Measurements from ENCODE around the gene ZCCHC14. TPM values are rescaled to one million over a fixed set of nuclear protein-coding genes. Genes with fewer than 3 reads are reported as not detected.
"Not testable (repeated sequence)": the region's sequence is repeated elsewhere in the genome, so short reads cannot be mapped to it uniquely, and the experiment has no call there.

ZCCHC14 gene
- total and polyA plus RNA-seq, 5 experiments from 2014 or later, result 0.37 to 33.8 (median 0.85) TPM

DNA sequence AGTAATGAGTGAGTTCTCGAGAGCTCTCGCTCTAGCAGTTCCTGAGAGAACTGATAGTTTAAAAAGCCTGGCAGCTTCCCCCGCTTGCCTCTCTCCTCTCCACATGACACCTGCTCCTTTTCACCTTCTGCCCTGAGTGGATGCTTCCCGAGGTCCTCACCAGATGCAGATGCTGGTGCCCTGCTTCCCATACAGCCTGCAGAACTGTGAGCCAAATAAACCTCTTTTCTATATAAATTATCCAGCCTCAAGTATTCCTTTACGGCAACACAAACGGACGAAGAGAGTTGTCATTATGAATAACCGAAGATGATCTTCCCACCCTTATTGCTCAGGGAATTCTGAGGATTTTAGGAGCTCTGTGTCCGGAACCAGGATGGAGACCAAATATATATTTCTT, 41.9 kb upstream of the ZCCHC14 start:
- Mint-ChIP-seq H3K27me3 (peaks cover 4 to 42% (median 20%) of the 10 kb centered on the region in 5 donors), H3K4me1 (no peaks in the 10 kb centered on the region), H3K27ac (peak overlapping the region in 1 of 10 donors; percentile 61), H3K36me3 (peaks cover 0 to 16% (median 14%) of the 10 kb centered on the region in 3 donors), H3K9me3 (peaks cover 0 to 45% (median 20%) of the 10 kb centered on the region in 9 donors), H3K4me3 (no peak overlapping the region)
- ATAC-seq (no peak), DNase-seq (no peak)
- POLR2A ChIA-PET, result no interaction called here

DNA sequence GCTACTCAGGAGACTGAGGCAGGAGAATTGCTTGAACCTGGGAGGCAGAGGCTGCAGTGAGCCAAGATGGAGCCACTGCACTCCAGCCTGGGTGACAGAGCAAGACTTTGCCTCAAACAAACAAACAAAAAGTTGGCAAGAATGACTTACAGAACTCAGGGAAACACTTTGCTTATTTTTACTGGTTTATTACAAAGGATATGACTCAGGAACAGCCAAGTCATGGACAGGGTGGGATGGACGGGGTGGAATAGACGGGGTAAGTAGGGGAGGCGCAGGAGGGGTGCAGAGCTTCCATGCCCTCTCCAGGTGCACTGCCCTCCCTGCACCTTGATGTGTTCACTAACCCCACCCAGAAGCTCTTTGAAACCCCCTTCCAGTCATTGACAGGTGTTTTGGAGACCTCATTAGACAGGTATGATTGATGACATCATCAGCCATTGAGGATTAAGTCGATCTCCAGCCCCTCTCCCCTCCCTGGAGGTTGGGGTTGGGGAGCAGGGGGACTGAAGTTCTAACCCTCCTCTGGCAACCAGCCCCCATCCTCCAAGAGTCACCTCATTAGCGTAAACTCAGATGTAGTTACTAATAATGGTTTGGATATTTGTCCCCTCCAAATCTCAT, 41.3 kb upstream of the ZCCHC14 start:
- Mint-ChIP-seq H3K9me3 (peaks cover 0 to 51% (median 25%) of the 10 kb centered on the region in 9 donors), H3K27me3 (peaks cover 5 to 43% (median 14%) of the 10 kb centered on the region in 5 donors), H3K4me1 (no peaks in the 10 kb centered on the region), H3K36me3 (peaks cover 0 to 22% (median 20%) of the 10 kb centered on the region in 3 donors), H3K4me3 (no peak overlapping the region), H3K27ac (no peak overlapping the region)
- no peak for ATAC-seq
- POLR2A ChIA-PET, result no interaction called here
- no peak for DNase-seq

DNA sequence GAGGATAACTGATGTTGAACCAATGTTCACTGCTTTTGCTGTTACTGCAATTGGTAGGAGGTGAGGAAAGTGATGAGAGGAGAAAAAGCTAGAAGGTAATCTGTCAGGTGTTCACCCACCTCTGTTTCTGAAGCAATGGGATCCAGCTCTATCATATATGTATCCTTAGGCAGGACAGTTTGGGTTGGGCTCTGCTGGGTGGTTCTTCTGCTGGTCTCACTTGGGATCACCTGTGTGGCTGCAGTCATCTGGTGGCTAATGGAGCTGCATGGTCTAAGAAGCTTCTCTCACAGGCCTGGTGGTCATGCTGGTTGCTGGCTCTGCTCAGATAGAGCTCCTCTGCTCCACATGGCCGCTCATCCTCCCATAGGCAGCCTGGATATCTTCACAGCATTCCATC, 40.2 kb upstream of the ZCCHC14 start:
- ATAC-seq (no peak), DNase-seq (no peak)
- H3K4me3 Mint-ChIP-seq, result no peak overlapping the region
- no peak overlapping the region for H3K27ac Mint-ChIP-seq
- POLR2A ChIA-PET, result no interaction called here
- H3K27me3 Mint-ChIP-seq, result peaks cover 3 to 39% (median 7%) of the 10 kb centered on the region in 5 donors
- H3K4me1 Mint-ChIP-seq, result no peaks in the 10 kb centered on the region
- H3K9me3 Mint-ChIP-seq, result peaks cover 0 to 55% (median 26%) of the 10 kb centered on the region in 9 donors
- peaks cover 0 to 24% (median 21%) of the 10 kb centered on the region in 3 donors for H3K36me3 Mint-ChIP-seq

DNA sequence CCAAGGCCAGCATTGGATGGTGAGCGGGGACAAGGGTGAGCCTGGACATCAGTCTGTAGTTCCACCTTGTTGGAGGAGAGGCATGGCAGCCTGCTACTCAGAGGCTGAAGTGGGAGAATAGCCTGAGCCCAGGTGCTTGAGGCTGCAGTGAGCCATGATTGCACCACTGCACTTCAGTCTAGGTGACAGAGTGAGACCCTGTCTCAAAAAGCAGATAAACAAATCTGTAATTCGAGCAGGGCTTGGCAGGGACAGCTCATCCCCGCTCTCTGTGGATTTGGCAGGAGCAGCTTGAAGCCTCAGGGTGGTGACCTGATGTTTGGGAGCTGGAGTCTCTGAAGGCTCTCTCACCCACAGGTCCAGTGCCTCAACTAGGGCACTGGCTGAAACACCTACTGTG, 38.6 kb upstream of the ZCCHC14 start:
- ATAC-seq (no peak), DNase-seq (no peak)
- H3K27ac Mint-ChIP-seq, result peak overlapping the region in 1 of 10 donors; percentile 14
- H3K4me3 Mint-ChIP-seq, result no peak overlapping the region
- H3K36me3 Mint-ChIP-seq, result peaks cover 0 to 24% (median 21%) of the 10 kb centered on the region in 3 donors
- H3K27me3 Mint-ChIP-seq, result peaks cover 0 to 37% (median 6%) of the 10 kb centered on the region in 5 donors
- peaks cover 0 to 55% (median 26%) of the 10 kb centered on the region in 9 donors for H3K9me3 Mint-ChIP-seq
- POLR2A ChIA-PET, result interaction anchor here (0.5 kb wide), 1 partner anchor 21 kb away, joined by 4 read pairs; no protein-coding TSS in a partner anchor
- H3K4me1 Mint-ChIP-seq, result no peaks in the 10 kb centered on the region

DNA sequence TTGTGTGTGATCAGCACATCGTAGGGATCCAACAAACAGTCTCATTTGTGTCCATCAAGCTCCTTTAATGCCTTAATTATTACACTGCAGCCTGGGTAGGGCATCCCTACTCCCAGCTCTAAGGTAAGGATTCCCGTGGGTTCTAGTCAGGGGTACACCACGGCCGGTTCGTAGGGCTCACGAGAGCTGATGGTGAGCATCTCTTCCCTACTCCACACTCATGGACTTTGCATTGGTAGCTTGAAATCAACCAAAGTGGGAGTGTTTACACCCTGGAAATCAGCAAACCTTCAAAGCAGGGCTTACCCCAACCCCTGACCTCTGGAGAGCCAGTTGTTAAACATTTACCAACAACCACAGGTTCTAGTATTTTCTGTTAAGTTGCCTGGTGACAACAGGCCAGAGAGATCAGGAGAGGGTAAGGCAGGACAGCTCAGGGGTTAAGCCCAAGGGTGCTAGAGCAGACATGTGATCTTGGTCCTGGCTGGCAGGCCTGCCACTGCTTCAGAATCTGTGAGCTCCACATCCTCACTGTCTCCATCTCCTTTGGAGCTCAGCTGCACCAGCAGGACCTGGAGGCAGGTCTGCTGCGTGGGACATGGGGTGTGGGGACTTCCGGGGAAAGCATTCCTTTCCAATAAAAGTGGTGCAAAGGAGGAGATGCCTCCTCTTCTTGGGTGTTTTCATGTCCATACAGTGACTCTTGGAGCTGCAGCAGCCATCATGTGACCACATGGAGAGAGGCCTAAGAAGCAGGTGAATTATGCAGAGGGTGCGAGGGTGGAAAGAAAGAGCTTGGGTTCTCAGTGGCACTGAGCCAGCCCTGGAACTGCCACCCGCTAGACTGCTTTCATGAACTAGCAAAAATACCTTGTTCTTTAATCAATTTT, 36.1 kb upstream of the ZCCHC14 start:
- DNase-seq (no peak), ATAC-seq (no peak)
- Mint-ChIP-seq H3K27me3 (peaks cover 0 to 38% (median 7%) of the 10 kb centered on the region in 5 donors), H3K4me3 (no peak overlapping the region), H3K36me3 (peaks cover 0 to 24% (median 21%) of the 10 kb centered on the region in 3 donors), H3K9me3 (peaks cover 0 to 47% (median 26%) of the 10 kb centered on the region in 9 donors), H3K4me1 (no peaks in the 10 kb centered on the region), H3K27ac (no peak overlapping the region)
- POLR2A ChIA-PET, result no interaction called here

DNA sequence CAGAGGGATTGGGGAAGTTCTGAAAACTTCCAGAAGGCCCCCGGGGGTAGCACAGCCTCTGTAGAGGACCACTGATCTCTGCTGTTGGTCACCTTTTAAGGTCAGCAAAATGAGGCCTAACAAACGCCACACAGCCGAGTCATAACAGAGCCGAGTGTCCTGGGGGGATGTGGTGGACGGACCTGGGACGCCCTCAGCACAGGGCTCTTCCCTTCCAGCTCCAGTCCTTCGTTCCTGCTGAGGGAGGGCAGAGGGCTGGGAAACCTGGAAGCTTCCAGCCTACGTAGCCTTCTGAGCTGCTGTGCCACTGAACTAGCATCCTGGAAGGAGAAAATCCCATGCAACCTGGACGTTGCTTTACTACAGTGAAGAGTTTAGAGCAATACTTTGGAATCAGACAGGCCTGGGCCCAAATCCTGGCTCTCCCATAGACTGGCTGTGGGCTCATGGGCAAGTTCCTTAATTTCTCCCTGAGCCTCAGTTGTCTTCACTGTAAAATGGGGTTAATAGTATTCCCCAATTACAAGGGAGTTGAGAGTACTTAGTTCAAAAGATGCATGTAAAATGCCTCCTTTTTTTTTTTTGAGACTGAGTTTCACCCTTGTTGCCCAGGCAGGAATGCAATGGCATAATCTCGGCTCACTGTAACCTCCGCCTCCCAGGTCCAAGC, 34.4 kb upstream of the ZCCHC14 start:
- Mint-ChIP-seq H3K27me3 (peaks cover 0 to 27% (median 7%) of the 10 kb centered on the region in 5 donors), H3K4me1 (no peaks in the 10 kb centered on the region), H3K27ac (no peak overlapping the region), H3K36me3 (peaks cover 0 to 15% (median 13%) of the 10 kb centered on the region in 3 donors), H3K9me3 (peaks cover 0 to 33% (median 15%) of the 10 kb centered on the region in 9 donors), H3K4me3 (no peak overlapping the region)
- POLR2A ChIA-PET, result no interaction called here
- no peak for DNase-seq
- ATAC-seq, result no peak

DNA sequence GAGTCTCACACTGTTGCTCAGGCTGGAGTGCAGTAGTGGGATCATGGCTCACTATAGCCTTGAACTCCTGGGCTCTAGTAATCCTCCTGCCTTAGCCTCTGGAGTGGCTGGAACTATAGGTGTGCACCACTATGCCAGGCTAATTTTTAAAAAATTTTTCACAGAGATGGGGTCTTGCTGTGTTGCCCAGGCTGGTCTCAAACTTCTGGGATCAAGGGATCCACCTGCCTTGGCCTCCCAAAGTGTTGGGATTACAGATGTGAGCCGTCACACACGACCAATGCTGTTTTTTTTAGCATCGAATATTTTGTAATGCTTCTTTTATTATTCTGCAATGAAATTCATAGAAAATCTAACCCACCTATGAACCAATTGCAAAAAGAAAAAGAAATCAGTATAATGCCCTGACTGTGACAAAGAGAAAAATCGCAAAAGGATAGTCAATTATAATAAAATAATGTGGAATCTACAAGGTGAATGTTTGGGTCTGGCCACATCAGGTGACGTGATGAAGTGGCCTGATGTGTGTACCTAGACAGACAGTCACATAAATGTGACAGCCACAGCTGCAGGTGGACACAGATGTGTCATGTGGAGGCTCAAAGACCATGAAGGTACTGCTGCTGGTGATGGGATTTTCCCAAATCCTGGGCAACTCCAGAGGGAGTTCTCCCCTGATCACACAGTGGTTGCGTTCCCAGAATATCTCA, 33.6 kb upstream of the ZCCHC14 start:
- Mint-ChIP-seq H3K27ac (no peak overlapping the region), H3K9me3 (peaks cover 0 to 32% (median 15%) of the 10 kb centered on the region in 9 donors), H3K36me3 (peaks cover 0 to 15% (median 13%) of the 10 kb centered on the region in 3 donors), H3K27me3 (peaks cover 0 to 27% (median 7%) of the 10 kb centered on the region in 5 donors), H3K4me1 (no peaks in the 10 kb centered on the region), H3K4me3 (no peak overlapping the region)
- ATAC-seq, result no peak
- POLR2A ChIA-PET, result no interaction called here
- no peak for DNase-seq

DNA sequence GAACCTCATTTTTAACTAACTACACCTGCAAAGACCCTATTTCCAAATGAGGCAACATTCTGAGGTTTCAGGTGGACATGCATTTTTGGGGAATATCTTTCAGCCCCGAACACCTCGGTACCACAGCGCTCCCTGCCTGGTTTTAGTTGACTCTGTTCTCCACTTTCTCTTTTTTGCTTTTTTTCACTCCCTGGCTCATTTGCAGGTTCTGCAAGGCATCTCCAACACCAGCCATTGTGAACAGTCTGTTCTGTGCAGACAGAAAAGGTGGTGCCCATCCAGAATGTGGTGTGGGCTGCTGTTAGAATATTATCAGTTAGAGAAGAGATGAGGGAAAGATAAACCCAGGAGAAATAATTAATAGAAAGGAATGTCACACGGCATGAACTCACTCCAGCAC, 32.5 kb upstream of the ZCCHC14 start:
- H3K4me1 Mint-ChIP-seq, result no peaks in the 10 kb centered on the region
- no peak overlapping the region for H3K4me3 Mint-ChIP-seq
- no peak overlapping the region for H3K27ac Mint-ChIP-seq
- DNase-seq (no peak), ATAC-seq (no peak)
- peaks cover 0 to 9% (median 8%) of the 10 kb centered on the region in 3 donors for H3K36me3 Mint-ChIP-seq
- H3K9me3 Mint-ChIP-seq, result peaks cover 0 to 22% (median 10%) of the 10 kb centered on the region in 9 donors
- POLR2A ChIA-PET, result no interaction called here
- H3K27me3 Mint-ChIP-seq, result peaks cover 0 to 26% (median 7%) of the 10 kb centered on the region in 5 donors

DNA sequence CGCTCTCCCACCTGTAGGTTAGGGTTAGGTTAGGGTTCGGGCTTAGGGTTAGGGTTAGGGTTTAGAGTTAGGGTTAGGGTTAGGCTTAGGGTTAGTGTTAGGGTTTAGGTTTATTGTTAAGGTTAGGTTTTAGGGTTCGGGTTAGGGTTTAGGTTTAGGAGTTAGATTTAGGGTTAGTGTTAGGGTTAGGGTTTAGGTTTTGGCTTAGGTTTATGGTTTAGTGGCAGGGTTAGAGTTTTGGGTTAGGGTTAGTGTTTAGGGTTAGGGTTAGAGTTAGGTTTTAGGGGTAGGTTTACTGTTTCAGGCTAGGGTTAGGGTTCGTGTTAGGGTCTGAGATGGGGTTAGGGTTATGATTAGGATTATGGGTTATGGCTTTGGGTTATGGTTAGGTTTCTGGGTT, 31.6 kb upstream of the ZCCHC14 start:
- POLR2A ChIA-PET, result no interaction called here
- no peak overlapping the region for H3K27ac Mint-ChIP-seq
- no peak overlapping the region for H3K4me3 Mint-ChIP-seq
- no peak for DNase-seq
- no peaks in the 10 kb centered on the region for H3K4me1 Mint-ChIP-seq
- peaks cover 0 to 23% (median 7%) of the 10 kb centered on the region in 5 donors for H3K27me3 Mint-ChIP-seq
- ATAC-seq, result no peak
- H3K36me3 Mint-ChIP-seq, result peaks cover 0 to 6% (median 5%) of the 10 kb centered on the region in 3 donors
- peaks cover 0 to 13% (median 3%) of the 10 kb centered on the region in 9 donors for H3K9me3 Mint-ChIP-seq

DNA sequence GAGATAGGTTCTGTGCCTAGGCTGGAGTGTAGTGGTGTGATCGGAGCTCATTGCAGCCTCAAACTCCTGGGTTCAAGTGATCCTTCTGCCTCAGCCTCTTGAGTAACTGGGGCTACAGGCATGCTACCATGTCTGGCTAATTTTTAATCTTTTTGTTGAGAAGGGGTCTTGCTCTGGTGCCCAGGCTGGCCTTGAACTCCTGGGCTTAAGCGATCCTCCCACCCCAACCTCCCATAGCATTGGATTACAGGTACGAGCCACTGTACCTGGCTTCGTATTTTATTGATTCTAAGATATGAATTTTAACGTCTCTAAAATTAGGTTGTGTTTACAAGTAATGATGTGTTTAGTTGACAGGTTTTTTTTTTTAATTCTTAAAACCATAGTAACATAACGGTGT, 30.8 kb upstream of the ZCCHC14 start:
- not testable (repeated sequence) for ATAC-seq

DNA sequence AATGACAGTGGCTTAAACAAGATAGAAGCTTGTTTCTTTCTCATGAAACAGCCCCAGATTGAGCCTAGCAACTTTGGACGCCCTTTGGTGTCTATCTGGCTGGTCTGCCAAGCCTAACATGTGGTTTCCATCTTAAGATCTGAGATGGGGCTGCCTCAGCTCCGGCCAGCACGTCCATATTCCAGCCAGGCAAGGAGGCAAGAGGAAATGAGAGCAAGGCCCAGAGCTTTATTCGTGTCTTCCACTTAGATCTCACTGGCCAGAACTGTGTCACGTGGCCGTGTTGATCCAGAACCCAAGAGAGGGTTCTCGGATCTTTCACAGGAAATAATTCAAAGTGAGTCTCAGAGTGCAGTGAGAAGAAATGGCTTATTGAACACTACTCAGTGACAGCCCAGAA, 28.9 kb upstream of the ZCCHC14 start:
- ATAC-seq, H3K27ac Mint-ChIP-seq, H3K36me3 Mint-ChIP-seq, POLR2A ChIA-PET, H3K9me3 Mint-ChIP-seq, H3K4me3 Mint-ChIP-seq, DNase-seq, H3K4me1 Mint-ChIP-seq: not testable (repeated sequence)
- peaks cover 0 to 18% (median 10%) of the 10 kb centered on the region in 5 donors for H3K27me3 Mint-ChIP-seq

More for the DNA sequence above, 30.8 kb upstream of the ZCCHC14 start:
- H3K27ac Mint-ChIP-seq, POLR2A ChIA-PET, H3K36me3 Mint-ChIP-seq, DNase-seq, H3K4me1 Mint-ChIP-seq, H3K4me3 Mint-ChIP-seq, H3K9me3 Mint-ChIP-seq: not testable (repeated sequence)
- H3K27me3 Mint-ChIP-seq, result peaks cover 0 to 25% (median 10%) of the 10 kb centered on the region in 5 donors

DNA sequence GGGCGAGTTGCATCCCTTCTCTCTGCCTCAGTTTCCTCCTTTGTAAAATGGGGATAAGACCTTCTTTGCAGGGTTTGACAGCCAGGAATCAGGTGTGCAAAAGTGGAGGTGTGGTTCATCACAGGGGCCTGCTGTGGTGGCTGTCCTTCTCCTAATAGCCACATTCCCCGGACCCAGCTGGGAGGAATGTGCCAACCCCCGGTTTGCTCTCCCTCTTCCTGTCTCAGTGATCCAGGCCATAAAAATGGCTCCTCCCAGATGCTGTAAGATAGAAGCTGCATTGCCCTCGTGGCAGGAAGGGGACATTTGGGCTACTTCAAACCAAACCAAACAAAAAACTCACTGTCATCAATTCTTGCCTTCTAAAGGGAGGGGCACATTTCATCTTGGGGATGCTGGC, 26.3 kb upstream of the ZCCHC14 start:
- H3K9me3 Mint-ChIP-seq, DNase-seq, POLR2A ChIA-PET, H3K36me3 Mint-ChIP-seq, H3K4me3 Mint-ChIP-seq, H3K4me1 Mint-ChIP-seq, ATAC-seq: not testable (repeated sequence)
- peaks cover 0 to 16% (median 4%) of the 10 kb centered on the region in 5 donors for H3K27me3 Mint-ChIP-seq
- H3K27ac Mint-ChIP-seq, result peak overlapping the region in 1 of 10 donors; percentile 18
